Smooth muscle cell (in vitro differentiated cells): ENCODE results near the gene C5. TPM values are rescaled to one million over a fixed set of nuclear protein-coding genes. Genes with fewer than 3 reads are reported as not detected.

Experiments
- DNase-seq: peaks from one replicate; lab custom pipeline; 2025; ENCODE audit not compliant: unreplicated experiment; lab: John Stamatoyannopoulos, UW
- H2AFZ ChIP-seq: fragments of 200-600 bp; sonication (generic); 2 replicates; pipeline ENCODE4 v1.6.0; 2016; ENCODE audit warnings: antibody characterized with exemption, low read depth, mild to moderate bottlenecking
- H3F3A ChIP-seq: fragments of 200-600 bp; sonication (generic); 2 replicates; pipeline ENCODE4 v1.6.0; 2017; ENCODE audit warnings: antibody characterized with exemption, low read depth
- H3K27ac ChIP-seq: fragments of 200-600 bp; sonication (generic); 2 replicates; pipeline ENCODE4 v1.5.1; 2016; ENCODE audit warnings: low read depth, mild to moderate bottlenecking
- H3K27me3 ChIP-seq: fragments of 200-600 bp; sonication (generic); 2 replicates; pipeline ENCODE4 v1.6.1; 2016; ENCODE audit warnings: low read depth, mild to moderate bottlenecking
- H3K36me3 ChIP-seq: fragments of 200-600 bp; sonication (generic); 2 replicates; pipeline ENCODE4 v1.5.1; 2016; ENCODE audit warnings: low read depth
- H3K4me1 ChIP-seq: fragments of 200-600 bp; sonication (generic); 2 replicates; pipeline ENCODE4 v1.5.1; 2016; ENCODE audit warnings: low read depth
- H3K4me2 ChIP-seq: fragments of 200-600 bp; sonication (generic); 2 replicates; pipeline ENCODE4 v1.6.0; 2016; ENCODE audit warnings: mild to moderate bottlenecking
- H3K4me3 ChIP-seq: fragments of 200-600 bp; sonication (generic); 2 replicates; pipeline ENCODE4 v1.5.1; 2016; ENCODE audit warnings: mild to moderate bottlenecking
- H3K79me2 ChIP-seq: fragments of 200-600 bp; sonication (generic); 2 replicates; pipeline ENCODE4 v1.6.0; 2016; ENCODE audit warnings: low read depth, mild to moderate bottlenecking
- H3K9ac ChIP-seq: fragments of 200-600 bp; sonication (generic); 2 replicates; pipeline ENCODE4 v1.6.0; 2016; ENCODE audit warnings: low read depth
- H3K9me3 ChIP-seq: fragments of 200-600 bp; sonication (generic); replicated peaks from 2 replicates; pipeline ENCODE4 v1.5.1; 2016; ENCODE audit warnings: low read depth
- H4K20me1 ChIP-seq: fragments of 200-600 bp; sonication (generic); 2 replicates; pipeline ENCODE4 v1.6.0; 2016; ENCODE audit warnings: low read depth
- CTCF ChIP-seq: fragments of 200-600 bp; sonication (generic); IDR thresholded peaks from 2 replicates; pipeline ENCODE4 v1.5.1; 2017; ENCODE audit warnings: borderline replicate concordance, mild to moderate bottlenecking, antibody characterized with exemption; ENCODE audit not compliant: insufficient read depth, poor library complexity, severe bottlenecking
- WGBS: methylation state at CpG from one replicate; pipeline ENCODE4 v1.1.7; 2016; ENCODE audit warnings: low lambda C conversion rate; 5-methylcytosine and 5-hydroxymethylcytosine counted together
- polyA plus RNA-seq: library from polyadenylated mRNA; unstranded; fragments of >200 nt; fragmentation: Nextera tagmentation; extraction: Ambion mirVana; gene quantifications from 2 replicates; pipeline ENCODE4 v1.2.1, GENCODE V29; 2016
- total RNA-seq: library from RNA; depleted of rRNA; stranded (reverse); fragments of >200 nt; gene quantifications from 2 replicates; pipeline ENCODE4 v1.2.3, GENCODE V29; 2014

Gene C5
- total and polyA plus RNA-seq, 2 experiments from 2014 or later, result 0.57 to 0.76 TPM

- no peaks in the 10 kb centered on the region for H3K4me1 ChIP-seq
- 66% methylated on average over 8 of the region's 8 CpGs for WGBS
- no peak for TF ChIP-seq CTCF
- H3K4me3 ChIP-seq, result no peak overlapping the region
- no peak overlapping the region for H3K4me2 ChIP-seq
- H3F3A ChIP-seq, result no peaks in the 10 kb centered on the region
- no peak overlapping the region for H3K27ac ChIP-seq
- no peaks in the 10 kb centered on the region for H3K9me3 ChIP-seq
- no peaks in the 10 kb centered on the region for H4K20me1 ChIP-seq
- H3K9ac ChIP-seq, result no peak overlapping the region
- no peaks in the 10 kb centered on the region for H3K27me3 ChIP-seq
- H3K79me2 ChIP-seq, result no peaks in the 10 kb centered on the region
- H2AFZ ChIP-seq, result peak overlapping the region; percentile 75
- no peaks in the 10 kb centered on the region for H3K36me3 ChIP-seq
- no peak for DNase-seq
Measured at GRCh38 chr9:120950421-120951388, 99.4 kb downstream of the C5 start.

GRCh38 chr9:120949290-120949689, 100.8 kb downstream of the C5 start:
- H3K4me1 ChIP-seq, result no peaks in the 10 kb centered on the region
- 88% methylated on average over 2 of the region's 2 CpGs for WGBS
- no peak for DNase-seq
- H3K9me3 ChIP-seq, result no peaks in the 10 kb centered on the region
- no peak for TF ChIP-seq CTCF
- H3K4me3 ChIP-seq, result no peak overlapping the region
- H2AFZ ChIP-seq, result no peak overlapping the region
- H3F3A ChIP-seq, result no peaks in the 10 kb centered on the region
- no peak overlapping the region for H3K27ac ChIP-seq
- H4K20me1 ChIP-seq, result no peaks in the 10 kb centered on the region
- H3K79me2 ChIP-seq, result no peaks in the 10 kb centered on the region
- no peaks in the 10 kb centered on the region for H3K36me3 ChIP-seq
- no peak overlapping the region for H3K9ac ChIP-seq
- no peaks in the 10 kb centered on the region for H3K27me3 ChIP-seq
- H3K4me2 ChIP-seq, result no peak overlapping the region

DNA sequence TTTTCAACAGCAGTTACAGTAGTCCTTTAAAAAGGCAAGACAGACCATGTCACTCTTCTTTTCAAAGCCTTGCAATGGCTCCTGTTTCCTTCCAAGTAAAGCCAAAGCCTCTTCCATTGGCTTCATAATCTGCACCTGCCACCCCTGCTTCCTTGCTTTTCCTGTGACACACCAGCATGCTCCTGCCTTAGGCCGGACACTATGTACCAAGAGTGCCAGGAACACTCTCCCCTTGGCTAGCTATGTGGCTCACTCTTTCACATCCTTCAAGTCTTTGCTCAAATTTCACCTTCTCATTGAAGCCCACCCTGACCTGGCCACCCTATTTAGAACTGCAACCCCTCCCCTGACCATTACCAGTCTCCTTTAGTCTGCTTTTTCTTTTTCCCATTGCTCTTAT, 101.3 kb downstream of the C5 start:
- 96% methylated on average over 1 of the region's 1 CpG for WGBS
- Histone ChIP-seq H3K4me1 (no peaks in the 10 kb centered on the region), H4K20me1 (no peaks in the 10 kb centered on the region), H2AFZ (no peak overlapping the region), H3K36me3 (no peaks in the 10 kb centered on the region), H3K4me2 (no peak overlapping the region), H3F3A (no peaks in the 10 kb centered on the region), H3K27me3 (no peaks in the 10 kb centered on the region), H3K79me2 (no peaks in the 10 kb centered on the region), H3K9me3 (no peaks in the 10 kb centered on the region), H3K4me3 (no peak overlapping the region), H3K27ac (no peak overlapping the region), H3K9ac (no peak overlapping the region)
- DNase-seq, result no peak
- no peak for TF ChIP-seq CTCF
